ENCODE measurements around the gene ARHGEF16. TPM values are rescaled to one million over a fixed set of nuclear protein-coding genes. Genes with fewer than 3 reads are reported as not detected.

The ARHGEF16 gene
- polyA plus RNA-seq, 1 donor: 0.81 TPM

GRCh38 chr1:3520419-3521378 is 66.2 kb downstream of the ARHGEF16 start:
- no peak for DNase-seq

- no peak for DNase-seq
These were observed 67.0 kb downstream of the ARHGEF16 start for GRCh38 chr1:3521426-3521825.

GRCh38 chr1:3522112-3522511 is 67.6 kb downstream of the ARHGEF16 start:
- DNase-seq: no peak

GRCh38 chr1:3522564-3523265 is 68.2 kb downstream of the ARHGEF16 start:
- peak; percentile 80 for DNase-seq

- no peak for DNase-seq
These were observed 69.5 kb downstream of the ARHGEF16 start for GRCh38 chr1:3523980-3524379.

- no peak for DNase-seq
These were observed 70.2 kb downstream of the ARHGEF16 start for GRCh38 chr1:3524556-3525203.

- no peak for DNase-seq
These were observed 71.4 kb downstream of the ARHGEF16 start for GRCh38 chr1:3525551-3526482.

- no peak for DNase-seq
These were observed 73.3 kb downstream of the ARHGEF16 start for GRCh38 chr1:3527774-3528173.

GRCh38 chr1:3529099-3529729 is 74.7 kb downstream of the ARHGEF16 start:
- DNase-seq: no peak

GRCh38 chr1:3530086-3530925 is 75.8 kb downstream of the ARHGEF16 start:
- no peak for DNase-seq

Other genes starting within 250 kb of the ARHGEF16 start
- 15.6 TPM for gene MEGF6, start 156.8 kb downstream of the ARHGEF16 start, polyA plus RNA-seq (ENCODE audit: insufficient read length)
- gene TPRG1L, start 170.3 kb downstream of the ARHGEF16 start, polyA plus RNA-seq (ENCODE audit: insufficient read length): 29.7 TPM
- 16.1 TPM for gene WRAP73, start 195.4 kb downstream of the ARHGEF16 start, polyA plus RNA-seq (ENCODE audit: insufficient read length)
- 2.1 TPM for gene TP73, start 197.9 kb downstream of the ARHGEF16 start, polyA plus RNA-seq (ENCODE audit: insufficient read length)

Measured in hindlimb muscle (tissue), 1 donor.